GM12874 (cell line): ENCODE data around the gene TTPAL.

Experiments
- CTCF ChIP-seq: IDR thresholded peaks from 2 replicates; pipeline ENCODE4 v1.5.1; 2011; ENCODE audit warnings: low read depth, mild to moderate bottlenecking, control low read depth, low read length, moderate library complexity; ENCODE audit not compliant: insufficient read depth

Gene TTPAL

DNA sequence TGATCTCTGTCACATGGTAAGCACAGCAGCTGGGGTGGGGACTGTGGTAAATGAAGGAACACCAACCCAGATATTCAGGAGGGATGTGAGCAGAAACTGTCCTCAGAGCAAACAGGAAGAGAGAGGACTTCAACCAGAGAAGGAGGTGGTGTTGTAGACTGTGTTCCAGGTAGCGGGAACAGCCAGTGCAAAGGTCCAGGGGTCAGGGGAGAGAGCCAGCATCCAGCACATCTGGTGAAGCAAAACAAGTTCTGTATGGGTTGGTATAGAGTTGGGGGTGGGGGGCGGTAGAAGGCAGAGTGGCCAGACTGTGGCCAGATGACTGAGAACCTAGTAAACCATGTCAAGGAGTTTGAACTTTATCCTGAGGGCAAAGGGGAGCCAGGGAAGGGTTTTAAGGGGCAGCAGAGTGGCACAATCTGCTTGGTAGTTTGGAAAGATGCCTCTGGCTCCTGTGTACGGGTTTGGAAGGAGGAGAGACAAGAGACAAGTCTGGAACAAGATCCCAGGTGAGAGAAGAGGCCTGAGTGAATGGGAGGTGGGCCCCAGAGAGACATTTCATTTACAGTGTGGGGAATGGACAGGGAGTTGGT lies 27.8 kb upstream of the TTPAL start:
- TF ChIP-seq CTCF, result no peak

DNA sequence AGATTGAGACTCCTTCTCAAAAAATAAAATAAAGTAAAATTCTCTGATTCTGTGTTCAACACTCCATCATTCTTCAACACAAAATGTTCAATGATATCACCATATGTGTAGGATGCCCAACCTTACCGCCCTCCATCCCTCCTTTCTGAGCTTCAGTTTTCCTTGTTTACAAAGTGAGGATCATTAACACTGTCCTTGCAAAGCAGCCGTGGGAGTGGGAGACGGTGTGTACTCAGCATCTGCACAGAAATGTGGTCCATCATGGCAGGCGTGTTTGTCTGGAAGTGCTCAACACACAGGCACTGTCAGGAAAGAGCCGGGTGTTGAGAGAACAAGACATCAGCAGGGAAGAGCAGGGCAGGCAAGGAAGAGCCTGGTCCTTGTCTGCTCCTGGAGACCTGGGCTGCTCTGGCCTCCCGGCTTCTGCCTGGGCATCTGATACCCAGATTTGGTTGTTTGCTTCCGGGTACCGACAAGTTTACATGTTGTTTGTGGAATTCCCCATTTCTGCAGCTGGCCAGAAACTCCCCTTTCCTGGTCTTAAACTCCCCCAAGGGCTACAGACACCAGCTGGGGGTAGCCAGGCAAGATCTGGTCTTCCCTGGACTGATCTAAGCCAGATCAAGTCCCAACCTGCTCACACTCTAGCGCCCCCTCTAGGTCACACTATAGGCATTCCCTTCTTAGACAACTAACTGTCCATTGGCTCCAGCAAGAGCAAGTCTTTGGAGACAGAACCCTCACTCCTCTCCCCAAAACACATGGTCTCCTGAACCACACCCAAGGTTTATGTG lies 26.7 kb upstream of the TTPAL start:
- TF ChIP-seq CTCF, result peak; percentile 49

- no peak for TF ChIP-seq CTCF
Observed at GRCh38 chr20:44449864-44450263, 25.8 kb upstream of the TTPAL start.

GRCh38 chr20:44450281-44450889 lies 25.3 kb upstream of the TTPAL start:
- TF ChIP-seq CTCF, result no peak

GRCh38 chr20:44450903-44451450 lies 24.7 kb upstream of the TTPAL start:
- no peak for TF ChIP-seq CTCF

- TF ChIP-seq CTCF, result no peak
Observed at GRCh38 chr20:44454306-44454963, 21.2 kb upstream of the TTPAL start.

DNA sequence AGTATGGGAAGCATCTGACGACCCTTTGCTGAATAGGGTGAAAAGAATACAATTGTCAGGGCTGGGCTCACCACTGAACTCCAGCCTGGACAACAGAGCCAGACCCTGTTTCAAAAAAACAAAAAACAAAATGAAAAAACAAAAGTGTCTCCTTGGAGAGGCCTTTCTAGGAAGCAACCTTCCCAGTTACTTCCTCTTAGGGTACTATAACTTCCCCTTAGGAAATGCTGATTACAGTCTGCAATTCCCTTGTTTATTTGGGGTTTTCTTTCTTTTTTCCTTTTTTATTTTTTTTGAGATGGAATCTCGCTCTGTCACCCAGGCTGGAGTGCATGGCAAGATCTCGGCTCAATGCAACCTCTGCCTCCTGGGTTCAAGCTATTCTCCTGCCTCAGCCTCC lies 20.5 kb upstream of the TTPAL start:
- no peak for TF ChIP-seq CTCF
